Measurements from ENCODE around the gene ACP1.

DNA sequence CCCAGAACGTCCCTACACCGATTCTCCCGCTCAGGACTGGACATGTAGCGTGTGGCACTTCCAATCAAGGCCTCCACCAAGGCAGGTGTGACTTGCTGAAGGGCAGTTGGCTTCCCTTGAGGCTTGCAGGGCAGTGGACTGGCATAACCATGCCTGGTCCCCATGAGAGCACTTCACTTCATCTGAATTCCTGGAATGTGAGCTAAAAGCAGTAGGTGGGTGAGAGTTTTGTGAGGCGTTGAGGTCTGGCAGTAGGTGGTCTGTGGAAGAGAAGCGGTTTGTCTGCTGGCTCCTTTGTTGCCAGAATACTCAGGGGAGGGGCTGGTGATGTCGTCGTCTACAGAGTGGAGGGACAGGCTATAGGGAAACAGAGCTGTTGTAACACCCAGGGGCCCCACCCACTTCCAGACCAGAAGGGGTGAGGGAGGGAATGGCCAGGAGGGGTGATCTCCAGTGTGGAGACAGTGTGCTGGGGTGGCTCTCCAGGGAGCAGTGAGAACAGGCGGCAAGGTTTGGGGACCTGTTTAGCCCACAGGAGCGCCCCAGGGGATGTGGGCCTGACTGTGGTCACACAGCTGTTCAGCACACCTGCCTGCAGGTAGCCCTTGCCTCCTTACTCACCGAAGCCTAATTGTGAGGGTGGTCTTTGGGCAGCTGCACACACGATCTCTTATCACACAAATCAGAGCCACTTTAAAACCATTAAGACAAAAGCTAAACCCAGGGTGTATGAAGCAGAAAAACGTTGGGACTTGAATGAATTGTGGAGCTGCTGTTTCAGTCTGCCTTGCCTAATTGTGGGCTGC is 44.6 kb downstream of the ACP1 start:
- TF ChIP-seq, protein P1, sequence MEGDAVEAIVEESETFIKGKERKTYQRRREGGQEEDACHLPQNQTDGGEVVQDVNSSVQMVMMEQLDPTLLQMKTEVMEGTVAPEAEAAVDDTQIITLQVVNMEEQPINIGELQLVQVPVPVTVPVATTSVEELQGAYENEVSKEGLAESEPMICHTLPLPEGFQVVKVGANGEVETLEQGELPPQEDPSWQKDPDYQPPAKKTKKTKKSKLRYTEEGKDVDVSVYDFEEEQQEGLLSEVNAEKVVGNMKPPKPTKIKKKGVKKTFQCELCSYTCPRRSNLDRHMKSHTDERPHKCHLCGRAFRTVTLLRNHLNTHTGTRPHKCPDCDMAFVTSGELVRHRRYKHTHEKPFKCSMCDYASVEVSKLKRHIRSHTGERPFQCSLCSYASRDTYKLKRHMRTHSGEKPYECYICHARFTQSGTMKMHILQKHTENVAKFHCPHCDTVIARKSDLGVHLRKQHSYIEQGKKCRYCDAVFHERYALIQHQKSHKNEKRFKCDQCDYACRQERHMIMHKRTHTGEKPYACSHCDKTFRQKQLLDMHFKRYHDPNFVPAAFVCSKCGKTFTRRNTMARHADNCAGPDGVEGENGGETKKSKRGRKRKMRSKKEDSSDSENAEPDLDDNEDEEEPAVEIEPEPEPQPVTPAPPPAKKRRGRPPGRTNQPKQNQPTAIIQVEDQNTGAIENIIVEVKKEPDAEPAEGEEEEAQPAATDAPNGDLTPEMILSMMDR (IDR thresholded peaks at IDR 0.05 in 8 of 11, conservative IDR thresholded peaks at IDR 0.05 in 3 of 11) = no peak
- TF ChIP-seq POLR2AphosphoS5 (IDR thresholded peaks at IDR 0.05) = no peak
